Measurements from ENCODE around the gene TRAPPC10.

Gene TRAPPC10

DNA sequence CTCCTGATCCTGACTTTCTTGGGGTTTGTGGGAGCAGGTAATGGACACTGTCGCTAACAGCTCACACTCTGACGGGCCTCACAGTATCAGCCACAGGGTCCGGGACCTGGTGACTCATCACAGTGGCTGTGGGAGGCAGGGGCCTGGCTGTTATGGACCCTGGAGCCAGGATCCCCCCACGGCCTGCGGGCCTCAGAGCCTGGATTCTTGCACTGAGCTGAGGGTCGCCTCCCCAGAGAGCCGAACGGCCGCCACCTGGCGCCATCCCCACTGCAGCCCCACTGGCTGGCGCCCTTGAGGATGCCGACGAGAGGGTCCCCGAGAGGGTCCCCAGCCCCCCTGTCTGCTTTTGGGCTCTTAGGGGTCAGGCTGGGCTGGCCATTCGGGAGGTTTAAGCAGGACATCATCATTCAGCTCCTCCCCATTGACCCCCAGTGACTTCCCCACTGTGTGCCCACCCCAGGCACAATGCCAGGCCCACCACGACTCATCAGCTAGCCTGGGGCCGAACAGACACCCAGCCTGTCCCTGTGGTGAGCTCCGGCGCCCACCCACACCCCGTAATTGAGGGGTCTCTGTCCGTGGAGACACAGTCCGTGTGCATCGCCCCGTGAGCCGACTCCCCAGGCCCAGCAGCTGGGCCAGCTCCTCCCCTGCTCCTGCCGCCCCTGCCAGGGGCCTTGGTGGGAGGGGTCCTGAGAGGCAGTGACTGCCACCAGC, 30.8 kb upstream of the TRAPPC10 start:
- peaks cover 2% of the 10 kb centered on the region; the same call in 1 of the 2 replicates for H3K36me3 ChIP-seq
- no peaks in the 10 kb centered on the region for H3K9me3 ChIP-seq
- DNase-seq, result no peak
- 0 out of 2 replicates have a peak, but pooled peaks cover 4% of the 10 kb centered on the region for H3K4me1 ChIP-seq
- no peak overlapping the region for H3K4me3 ChIP-seq (ENCODE audit: low read depth, low read length)
- TF ChIP-seq, protein P1, sequence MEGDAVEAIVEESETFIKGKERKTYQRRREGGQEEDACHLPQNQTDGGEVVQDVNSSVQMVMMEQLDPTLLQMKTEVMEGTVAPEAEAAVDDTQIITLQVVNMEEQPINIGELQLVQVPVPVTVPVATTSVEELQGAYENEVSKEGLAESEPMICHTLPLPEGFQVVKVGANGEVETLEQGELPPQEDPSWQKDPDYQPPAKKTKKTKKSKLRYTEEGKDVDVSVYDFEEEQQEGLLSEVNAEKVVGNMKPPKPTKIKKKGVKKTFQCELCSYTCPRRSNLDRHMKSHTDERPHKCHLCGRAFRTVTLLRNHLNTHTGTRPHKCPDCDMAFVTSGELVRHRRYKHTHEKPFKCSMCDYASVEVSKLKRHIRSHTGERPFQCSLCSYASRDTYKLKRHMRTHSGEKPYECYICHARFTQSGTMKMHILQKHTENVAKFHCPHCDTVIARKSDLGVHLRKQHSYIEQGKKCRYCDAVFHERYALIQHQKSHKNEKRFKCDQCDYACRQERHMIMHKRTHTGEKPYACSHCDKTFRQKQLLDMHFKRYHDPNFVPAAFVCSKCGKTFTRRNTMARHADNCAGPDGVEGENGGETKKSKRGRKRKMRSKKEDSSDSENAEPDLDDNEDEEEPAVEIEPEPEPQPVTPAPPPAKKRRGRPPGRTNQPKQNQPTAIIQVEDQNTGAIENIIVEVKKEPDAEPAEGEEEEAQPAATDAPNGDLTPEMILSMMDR (IDR thresholded peaks at IDR 0.05; ENCODE audit: low read depth, low read length), result no peak
- H3K27me3 ChIP-seq, result no peaks in the 10 kb centered on the region

DNA sequence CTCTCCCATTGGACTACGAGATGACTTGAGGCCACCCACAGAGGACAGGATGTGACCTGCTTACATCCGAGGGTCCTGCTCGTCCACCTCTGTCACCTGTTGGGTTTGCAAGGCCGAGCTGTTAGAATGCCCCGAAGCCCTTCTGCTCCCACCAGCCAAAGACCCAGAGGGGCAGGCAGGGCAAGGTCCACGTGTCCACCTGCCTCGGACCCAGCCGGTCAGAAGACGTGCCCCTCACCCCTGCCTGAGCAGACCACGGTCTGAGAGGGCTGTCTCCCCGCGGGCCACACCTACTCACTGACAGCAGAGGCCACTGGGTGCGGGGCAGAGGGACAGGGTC, 30.3 kb upstream of the TRAPPC10 start:
- TF ChIP-seq, protein P1 (IDR thresholded peaks at IDR 0.05; ENCODE audit: low read depth, low read length), result no peak
- H3K4me1 ChIP-seq, result 0 out of 2 replicates have a peak, but pooled peaks cover 4% of the 10 kb centered on the region
- no peak overlapping the region for H3K4me3 ChIP-seq (ENCODE audit: low read depth, low read length)
- no peaks in the 10 kb centered on the region for H3K9me3 ChIP-seq
- peaks cover 2% of the 10 kb centered on the region; the same call in 1 of the 2 replicates for H3K36me3 ChIP-seq
- no peak for DNase-seq
- no peaks in the 10 kb centered on the region for H3K27me3 ChIP-seq

- Histone ChIP-seq H3K27me3 (no peaks in the 10 kb centered on the region), H3K4me3 (ENCODE audit: low read depth, low read length) (no peak overlapping the region), H3K36me3 (peaks cover 2% of the 10 kb centered on the region; the same call in 1 of the 2 replicates), H3K4me1 (0 out of 2 replicates have a peak, but pooled peaks cover 4% of the 10 kb centered on the region), H3K9me3 (no peaks in the 10 kb centered on the region)
- no peak for DNase-seq
- TF ChIP-seq, protein P1 (IDR thresholded peaks at IDR 0.05; ENCODE audit: low read depth, low read length), result no peak
These were observed 29.5 kb upstream of the TRAPPC10 start for GRCh38 chr21:43982489-43983078.

GRCh38 chr21:43983390-43983789, 28.7 kb upstream of the TRAPPC10 start:
- H3K27me3 ChIP-seq, result no peaks in the 10 kb centered on the region
- TF ChIP-seq, protein P1 (IDR thresholded peaks at IDR 0.05; ENCODE audit: low read depth, low read length), result no peak
- no peak for DNase-seq
- H3K4me1 ChIP-seq, result 0 out of 2 replicates have a peak, but pooled peaks cover 4% of the 10 kb centered on the region
- H3K4me3 ChIP-seq (ENCODE audit: low read depth, low read length), result no peak overlapping the region
- peaks cover 2% of the 10 kb centered on the region; the same call in 1 of the 2 replicates for H3K36me3 ChIP-seq
- no peaks in the 10 kb centered on the region for H3K9me3 ChIP-seq

- Histone ChIP-seq H3K4me3 (ENCODE audit: low read depth, low read length) (no peak overlapping the region), H3K9me3 (no peaks in the 10 kb centered on the region), H3K27me3 (no peaks in the 10 kb centered on the region), H3K4me1 (0 out of 2 replicates have a peak, but pooled peaks cover 4% of the 10 kb centered on the region), H3K36me3 (peaks cover 2% of the 10 kb centered on the region; the same call in 1 of the 2 replicates)
- TF ChIP-seq, protein P1 (IDR thresholded peaks at IDR 0.05; ENCODE audit: low read depth, low read length), result no peak
- DNase-seq, result no peak
These were observed 28.2 kb upstream of the TRAPPC10 start for GRCh38 chr21:43983860-43984420.
